GM23338 (cell line): Measurements from ENCODE around the gene KLF2. TPM values are rescaled to one million over a fixed set of nuclear protein-coding genes. Genes with fewer than 3 reads are reported as not detected.

ENCODE experiments used
- ATAC-seq: fragments of 200-7000 bp; cut with Tn5 transposase; 3 replicates; pipeline ENCODE4 v1.9.1; 2020
- DNase-seq: peaks from one replicate; pipeline ENCODE4 v3.0.0-alpha.2; 2015; ENCODE audit warnings: low spot score
- H2AFZ ChIP-seq: fragments of 200-600 bp; sonication (generic); 2 replicates; pipeline ENCODE4 v1.8.0; 2016; ENCODE audit warnings: antibody characterized with exemption, mild to moderate bottlenecking, moderate library complexity
- H3F3A ChIP-seq: fragments of 200-600 bp; sonication (generic); replicated peaks from 2 replicates; pipeline ENCODE4 v1.8.0; 2017; ENCODE audit warnings: antibody characterized with exemption, mixed run types, low read depth
- H3K27ac ChIP-seq: fragments of 200-600 bp; sonication (generic); 2 replicates; pipeline ENCODE4 v1.6.1; 2016; ENCODE audit warnings: low read depth
- H3K27me3 ChIP-seq: fragments of 200-600 bp; sonication (generic); 2 replicates; pipeline ENCODE4 v1.8.0; 2016; ENCODE audit warnings: mild to moderate bottlenecking, mixed run types, moderate library complexity; ENCODE audit not compliant: insufficient read depth
- H3K36me3 ChIP-seq: fragments of 200-600 bp; sonication (generic); 2 replicates; pipeline ENCODE4 v1.8.0; 2016; ENCODE audit warnings: mild to moderate bottlenecking; ENCODE audit not compliant: insufficient read depth
- H3K4me1 ChIP-seq: fragments of 200-600 bp; sonication (generic); 2 replicates; pipeline ENCODE4 v1.8.0; 2016; ENCODE audit warnings: mild to moderate bottlenecking, moderate library complexity; ENCODE audit not compliant: insufficient read depth
- H3K4me2 ChIP-seq: fragments of 200-600 bp; sonication (generic); 2 replicates; pipeline ENCODE4 v1.7.1; 2017; ENCODE audit warnings: mixed run types
- H3K4me3 ChIP-seq: fragments of 200-600 bp; sonication (generic); 2 replicates; pipeline ENCODE4 v1.6.1; 2016; ENCODE audit warnings: mixed run types
- H3K79me2 ChIP-seq: fragments of 200-600 bp; sonication (generic); replicated peaks from 2 replicates; pipeline ENCODE4 v1.8.0; 2017; ENCODE audit warnings: mild to moderate bottlenecking; ENCODE audit not compliant: insufficient read depth
- H3K9me2 ChIP-seq: fragments of 200-600 bp; sonication (generic); 2 replicates; pipeline ENCODE4 v1.8.0; 2017; ENCODE audit not compliant: insufficient read depth
- H4K20me1 ChIP-seq: fragments of 200-600 bp; sonication (generic); replicated peaks from 2 replicates; pipeline ENCODE4 v1.8.0; 2017; ENCODE audit warnings: mild to moderate bottlenecking; ENCODE audit not compliant: insufficient read depth
- H3K27ac Mint-ChIP-seq: 2 replicates; pipeline ENCODE4 v1.8.0; 2020; ENCODE audit warnings: inconsistent platforms, mild to moderate bottlenecking, moderate library complexity, mixed read lengths
- H3K27me3 Mint-ChIP-seq: 3 replicates; pipeline ENCODE4 v1.8.0; 2022; ENCODE audit warnings: low read depth, mild to moderate bottlenecking, moderate library complexity, mixed read lengths, inconsistent platforms; ENCODE audit not compliant: insufficient read depth, poor library complexity
- H3K36me3 Mint-ChIP-seq: 3 replicates; pipeline ENCODE4 v1.8.0; 2021; ENCODE audit warnings: low read depth, mild to moderate bottlenecking, inconsistent platforms, moderate library complexity, mixed read lengths
- H3K4me1 Mint-ChIP-seq: 3 replicates; pipeline ENCODE4 v1.8.0; 2020; ENCODE audit warnings: mild to moderate bottlenecking, inconsistent platforms, mixed read lengths
- H3K4me3 Mint-ChIP-seq: 3 replicates; pipeline ENCODE4 v1.8.0; 2021; ENCODE audit warnings: moderate library complexity, mild to moderate bottlenecking, inconsistent platforms, mixed read lengths
- H3K9me3 Mint-ChIP-seq: 3 replicates; pipeline ENCODE4 v1.8.0; 2020; ENCODE audit warnings: moderate library complexity, mild to moderate bottlenecking, inconsistent platforms, mixed read lengths
- CREB1 ChIP-seq: fragments of 250-450 bp; sonication (Bioruptor Pico); IDR thresholded peaks from 2 replicates; pipeline ENCODE4 v1.5.0; 2020; ENCODE audit warnings: low read depth, mild to moderate bottlenecking, moderate library complexity
- JUNB ChIP-seq: IDR thresholded peaks from one replicate; pipeline ENCODE4 v1.6.1; 2016; ENCODE audit warnings: antibody characterized with exemption; ENCODE audit not compliant: unreplicated experiment
- POLR2AphosphoS5 ChIP-seq: IDR thresholded peaks from 2 replicates; pipeline ENCODE4 v1.6.1; 2016; ENCODE audit warnings: antibody characterized with exemption, low read depth
- polyA plus RNA-seq: library from polyadenylated mRNA; unstranded; fragments of >200 nt; fragmentation: Nextera tagmentation; extraction: Ambion mirVana; gene quantifications from 2 replicates; pipeline ENCODE4 v1.2.1, GENCODE V29; 2016
- total RNA-seq: library from RNA; depleted of rRNA; stranded (reverse); fragments of >200 nt; shearing (Covaris generic); gene quantifications from 2 replicates; pipeline ENCODE4 v1.2.3, GENCODE V29; 2014
- TF ChIP-seq, protein P1 (sequence below): fragments of 250-450 bp; sonication (Bioruptor Pico); IDR thresholded peaks from 2 replicates; pipeline ENCODE4 v1.5.0; 2020; ENCODE audit warnings: mild to moderate bottlenecking, moderate library complexity
- TF ChIP-seq, protein P2 (sequence below), 2 experiments: fragments of 200-600 bp in 1 of 2; sonication (generic) in 1 of 2; conservative IDR thresholded peaks; 2 replicates each; pipeline versions ENCODE4 v1.5.1 to v1.6.1; 2016 to 2017; ENCODE audit warnings: antibody characterized with exemption in 2 of 2, low read depth in 2 of 2, mild to moderate bottlenecking in 2 of 2, moderate library complexity in 1 of 2
- TF ChIP-seq, protein P3 (sequence below): IDR thresholded peaks from one replicate; pipeline ENCODE4 v1.6.1; 2018; ENCODE audit warnings: antibody characterized with exemption; ENCODE audit not compliant: unreplicated experiment
- TF ChIP-seq, protein P4 (sequence below): IDR thresholded peaks from 2 replicates; pipeline ENCODE4 v1.6.1; 2016; ENCODE audit warnings: antibody characterized with exemption

Gene KLF2
- total and polyA plus RNA-seq, 2 experiments from 2014 or later = 0.90 TPM; not detected in 1

DNA sequence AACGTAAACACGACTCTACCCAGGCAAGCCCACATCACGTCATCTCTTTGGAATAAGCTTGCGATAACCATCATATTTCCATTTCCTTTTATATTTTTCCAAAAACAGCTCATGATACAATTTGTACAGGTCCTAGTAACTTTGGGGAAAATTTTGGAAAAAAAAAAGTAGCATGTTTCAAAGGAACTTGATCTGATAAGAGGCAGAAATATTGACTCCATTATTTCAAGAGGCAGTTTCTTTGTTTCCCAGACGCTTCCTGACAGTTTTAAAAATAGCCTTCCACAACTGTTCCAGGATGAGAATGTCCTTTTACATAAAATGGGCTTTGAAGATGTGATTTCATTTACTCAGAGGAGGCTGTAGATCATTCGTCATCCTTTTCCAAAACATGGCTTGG lies 23.1 kb downstream of the KLF2 start (continued):
- TF ChIP-seq, protein P1, sequence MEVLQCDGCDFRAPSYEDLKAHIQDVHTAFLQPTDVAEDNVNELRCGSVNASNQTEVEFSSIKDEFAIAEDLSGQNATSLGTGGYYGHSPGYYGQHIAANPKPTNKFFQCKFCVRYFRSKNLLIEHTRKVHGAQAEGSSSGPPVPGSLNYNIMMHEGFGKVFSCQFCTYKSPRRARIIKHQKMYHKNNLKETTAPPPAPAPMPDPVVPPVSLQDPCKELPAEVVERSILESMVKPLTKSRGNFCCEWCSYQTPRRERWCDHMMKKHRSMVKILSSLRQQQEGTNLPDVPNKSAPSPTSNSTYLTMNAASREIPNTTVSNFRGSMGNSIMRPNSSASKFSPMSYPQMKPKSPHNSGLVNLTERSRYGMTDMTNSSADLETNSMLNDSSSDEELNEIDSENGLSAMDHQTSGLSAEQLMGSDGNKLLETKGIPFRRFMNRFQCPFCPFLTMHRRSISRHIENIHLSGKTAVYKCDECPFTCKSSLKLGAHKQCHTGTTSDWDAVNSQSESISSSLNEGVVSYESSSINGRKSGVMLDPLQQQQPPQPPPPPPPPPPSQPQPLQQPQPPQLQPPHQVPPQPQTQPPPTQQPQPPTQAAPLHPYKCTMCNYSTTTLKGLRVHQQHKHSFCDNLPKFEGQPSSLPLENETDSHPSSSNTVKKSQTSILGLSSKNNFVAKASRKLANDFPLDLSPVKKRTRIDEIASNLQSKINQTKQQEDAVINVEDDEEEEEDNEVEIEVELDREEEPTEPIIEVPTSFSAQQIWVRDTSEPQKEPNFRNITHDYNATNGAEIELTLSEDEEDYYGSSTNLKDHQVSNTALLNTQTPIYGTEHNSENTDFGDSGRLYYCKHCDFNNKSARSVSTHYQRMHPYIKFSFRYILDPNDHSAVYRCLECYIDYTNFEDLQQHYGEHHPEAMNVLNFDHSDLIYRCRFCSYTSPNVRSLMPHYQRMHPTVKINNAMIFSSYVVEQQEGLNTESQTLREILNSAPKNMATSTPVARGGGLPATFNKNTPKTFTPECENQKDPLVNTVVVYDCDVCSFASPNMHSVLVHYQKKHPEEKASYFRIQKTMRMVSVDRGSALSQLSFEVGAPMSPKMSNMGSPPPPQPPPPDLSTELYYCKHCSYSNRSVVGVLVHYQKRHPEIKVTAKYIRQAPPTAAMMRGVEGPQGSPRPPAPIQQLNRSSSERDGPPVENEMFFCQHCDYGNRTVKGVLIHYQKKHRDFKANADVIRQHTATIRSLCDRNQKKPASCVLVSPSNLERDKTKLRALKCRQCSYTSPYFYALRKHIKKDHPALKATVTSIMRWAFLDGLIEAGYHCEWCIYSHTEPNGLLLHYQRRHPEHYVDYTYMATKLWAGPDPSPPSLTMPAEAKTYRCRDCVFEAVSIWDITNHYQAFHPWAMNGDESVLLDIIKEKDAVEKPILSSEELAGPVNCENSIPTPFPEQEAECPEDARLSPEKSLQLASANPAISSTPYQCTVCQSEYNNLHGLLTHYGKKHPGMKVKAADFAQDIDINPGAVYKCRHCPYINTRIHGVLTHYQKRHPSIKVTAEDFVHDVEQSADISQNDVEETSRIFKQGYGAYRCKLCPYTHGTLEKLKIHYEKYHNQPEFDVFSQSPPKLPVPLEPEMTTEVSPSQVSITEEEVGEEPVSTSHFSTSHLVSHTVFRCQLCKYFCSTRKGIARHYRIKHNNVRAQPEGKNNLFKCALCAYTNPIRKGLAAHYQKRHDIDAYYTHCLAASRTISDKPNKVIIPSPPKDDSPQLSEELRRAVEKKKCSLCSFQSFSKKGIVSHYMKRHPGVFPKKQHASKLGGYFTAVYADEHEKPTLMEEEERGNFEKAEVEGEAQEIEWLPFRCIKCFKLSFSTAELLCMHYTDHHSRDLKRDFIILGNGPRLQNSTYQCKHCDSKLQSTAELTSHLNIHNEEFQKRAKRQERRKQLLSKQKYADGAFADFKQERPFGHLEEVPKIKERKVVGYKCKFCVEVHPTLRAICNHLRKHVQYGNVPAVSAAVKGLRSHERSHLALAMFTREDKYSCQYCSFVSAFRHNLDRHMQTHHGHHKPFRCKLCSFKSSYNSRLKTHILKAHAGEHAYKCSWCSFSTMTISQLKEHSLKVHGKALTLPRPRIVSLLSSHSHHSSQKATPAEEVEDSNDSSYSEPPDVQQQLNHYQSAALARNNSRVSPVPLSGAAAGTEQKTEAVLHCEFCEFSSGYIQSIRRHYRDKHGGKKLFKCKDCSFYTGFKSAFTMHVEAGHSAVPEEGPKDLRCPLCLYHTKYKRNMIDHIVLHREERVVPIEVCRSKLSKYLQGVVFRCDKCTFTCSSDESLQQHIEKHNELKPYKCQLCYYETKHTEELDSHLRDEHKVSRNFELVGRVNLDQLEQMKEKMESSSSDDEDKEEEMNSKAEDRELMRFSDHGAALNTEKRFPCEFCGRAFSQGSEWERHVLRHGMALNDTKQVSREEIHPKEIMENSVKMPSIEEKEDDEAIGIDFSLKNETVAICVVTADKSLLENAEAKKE (CRISPR knock-in tag) = no peak

DNA sequence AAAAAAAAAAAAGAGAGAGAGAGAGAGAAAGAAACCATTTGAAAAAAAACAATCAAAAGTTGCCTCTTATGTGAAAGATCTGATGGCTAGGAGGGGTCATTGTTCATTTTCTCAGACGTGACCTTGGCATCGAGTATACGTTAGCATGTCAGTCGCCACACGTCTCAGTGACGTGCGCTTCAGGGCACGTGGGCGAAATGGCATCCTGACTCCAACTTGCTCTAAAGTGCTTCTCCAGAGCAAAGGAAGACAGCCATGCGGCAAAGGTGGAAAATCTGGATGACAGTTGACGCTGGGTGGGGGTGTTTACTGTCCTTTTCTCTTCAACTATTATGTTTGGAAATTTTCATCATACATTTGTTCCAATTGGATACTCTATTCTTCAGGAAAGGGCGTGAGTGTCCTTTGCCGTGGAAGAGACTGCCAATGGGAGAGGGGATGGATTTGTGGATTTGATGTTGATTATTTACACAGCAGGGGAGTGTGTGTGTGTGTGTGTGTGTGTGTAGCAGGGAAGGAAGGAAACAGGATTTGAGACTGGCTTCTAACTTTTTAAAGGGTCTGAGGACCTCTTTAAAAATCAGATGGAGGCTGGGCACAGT lies 25.0 kb downstream of the KLF2 start:
- H3K79me2 ChIP-seq = no peaks in the 10 kb centered on the region
- H2AFZ ChIP-seq = no peak overlapping the region
- no peak overlapping the region for H3K27ac Mint-ChIP-seq
- no peaks in the 10 kb centered on the region for H3K9me2 ChIP-seq
- H4K20me1 ChIP-seq = no peaks in the 10 kb centered on the region
- no peak overlapping the region for H3K4me3 ChIP-seq
- H3K4me1 Mint-ChIP-seq = peaks cover 5% of the 10 kb centered on the region; the same call in 1 of the 3 replicates
- peaks cover 6% of the 10 kb centered on the region; the same call in 1 of the 2 replicates for H3K4me1 ChIP-seq
- H3K27me3 ChIP-seq = no peaks in the 10 kb centered on the region
- no peaks in the 10 kb centered on the region for H3K27me3 Mint-ChIP-seq
- H3K4me3 Mint-ChIP-seq = no peak overlapping the region
- no peak for TF ChIP-seq CREB1 (CRISPR knock-in tag)
- TF ChIP-seq POLR2AphosphoS5 = no peak
- TF ChIP-seq, protein P2, sequence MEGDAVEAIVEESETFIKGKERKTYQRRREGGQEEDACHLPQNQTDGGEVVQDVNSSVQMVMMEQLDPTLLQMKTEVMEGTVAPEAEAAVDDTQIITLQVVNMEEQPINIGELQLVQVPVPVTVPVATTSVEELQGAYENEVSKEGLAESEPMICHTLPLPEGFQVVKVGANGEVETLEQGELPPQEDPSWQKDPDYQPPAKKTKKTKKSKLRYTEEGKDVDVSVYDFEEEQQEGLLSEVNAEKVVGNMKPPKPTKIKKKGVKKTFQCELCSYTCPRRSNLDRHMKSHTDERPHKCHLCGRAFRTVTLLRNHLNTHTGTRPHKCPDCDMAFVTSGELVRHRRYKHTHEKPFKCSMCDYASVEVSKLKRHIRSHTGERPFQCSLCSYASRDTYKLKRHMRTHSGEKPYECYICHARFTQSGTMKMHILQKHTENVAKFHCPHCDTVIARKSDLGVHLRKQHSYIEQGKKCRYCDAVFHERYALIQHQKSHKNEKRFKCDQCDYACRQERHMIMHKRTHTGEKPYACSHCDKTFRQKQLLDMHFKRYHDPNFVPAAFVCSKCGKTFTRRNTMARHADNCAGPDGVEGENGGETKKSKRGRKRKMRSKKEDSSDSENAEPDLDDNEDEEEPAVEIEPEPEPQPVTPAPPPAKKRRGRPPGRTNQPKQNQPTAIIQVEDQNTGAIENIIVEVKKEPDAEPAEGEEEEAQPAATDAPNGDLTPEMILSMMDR (conservative IDR thresholded peaks at IDR 0.05; ENCODE audit: low read depth in 2 of 2) = no peak
- TF ChIP-seq JUNB = no peak
- TF ChIP-seq, protein P3, sequence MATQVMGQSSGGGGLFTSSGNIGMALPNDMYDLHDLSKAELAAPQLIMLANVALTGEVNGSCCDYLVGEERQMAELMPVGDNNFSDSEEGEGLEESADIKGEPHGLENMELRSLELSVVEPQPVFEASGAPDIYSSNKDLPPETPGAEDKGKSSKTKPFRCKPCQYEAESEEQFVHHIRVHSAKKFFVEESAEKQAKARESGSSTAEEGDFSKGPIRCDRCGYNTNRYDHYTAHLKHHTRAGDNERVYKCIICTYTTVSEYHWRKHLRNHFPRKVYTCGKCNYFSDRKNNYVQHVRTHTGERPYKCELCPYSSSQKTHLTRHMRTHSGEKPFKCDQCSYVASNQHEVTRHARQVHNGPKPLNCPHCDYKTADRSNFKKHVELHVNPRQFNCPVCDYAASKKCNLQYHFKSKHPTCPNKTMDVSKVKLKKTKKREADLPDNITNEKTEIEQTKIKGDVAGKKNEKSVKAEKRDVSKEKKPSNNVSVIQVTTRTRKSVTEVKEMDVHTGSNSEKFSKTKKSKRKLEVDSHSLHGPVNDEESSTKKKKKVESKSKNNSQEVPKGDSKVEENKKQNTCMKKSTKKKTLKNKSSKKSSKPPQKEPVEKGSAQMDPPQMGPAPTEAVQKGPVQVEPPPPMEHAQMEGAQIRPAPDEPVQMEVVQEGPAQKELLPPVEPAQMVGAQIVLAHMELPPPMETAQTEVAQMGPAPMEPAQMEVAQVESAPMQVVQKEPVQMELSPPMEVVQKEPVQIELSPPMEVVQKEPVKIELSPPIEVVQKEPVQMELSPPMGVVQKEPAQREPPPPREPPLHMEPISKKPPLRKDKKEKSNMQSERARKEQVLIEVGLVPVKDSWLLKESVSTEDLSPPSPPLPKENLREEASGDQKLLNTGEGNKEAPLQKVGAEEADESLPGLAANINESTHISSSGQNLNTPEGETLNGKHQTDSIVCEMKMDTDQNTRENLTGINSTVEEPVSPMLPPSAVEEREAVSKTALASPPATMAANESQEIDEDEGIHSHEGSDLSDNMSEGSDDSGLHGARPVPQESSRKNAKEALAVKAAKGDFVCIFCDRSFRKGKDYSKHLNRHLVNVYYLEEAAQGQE = no peak
- TF ChIP-seq, protein P4, sequence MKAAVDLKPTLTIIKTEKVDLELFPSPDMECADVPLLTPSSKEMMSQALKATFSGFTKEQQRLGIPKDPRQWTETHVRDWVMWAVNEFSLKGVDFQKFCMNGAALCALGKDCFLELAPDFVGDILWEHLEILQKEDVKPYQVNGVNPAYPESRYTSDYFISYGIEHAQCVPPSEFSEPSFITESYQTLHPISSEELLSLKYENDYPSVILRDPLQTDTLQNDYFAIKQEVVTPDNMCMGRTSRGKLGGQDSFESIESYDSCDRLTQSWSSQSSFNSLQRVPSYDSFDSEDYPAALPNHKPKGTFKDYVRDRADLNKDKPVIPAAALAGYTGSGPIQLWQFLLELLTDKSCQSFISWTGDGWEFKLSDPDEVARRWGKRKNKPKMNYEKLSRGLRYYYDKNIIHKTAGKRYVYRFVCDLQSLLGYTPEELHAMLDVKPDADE = no peak
- H3K4me2 ChIP-seq = no peak overlapping the region
- H3K27ac ChIP-seq = no peak overlapping the region
- no peaks in the 10 kb centered on the region for H3K36me3 ChIP-seq
- no peaks in the 10 kb centered on the region for H3K9me3 Mint-ChIP-seq
- no peaks in the 10 kb centered on the region for H3F3A ChIP-seq
- ATAC-seq (no peak), DNase-seq (no peak)
- H3K36me3 Mint-ChIP-seq = no peaks in the 10 kb centered on the region; the same call in 1 of the 3 replicates
